ENCODE measurements around the gene RNF148. TPM values are rescaled to one million over a fixed set of nuclear protein-coding genes. Genes with fewer than 3 reads are reported as not detected.
A peak's percentile ranks its signal among the peaks of the same experiment; 100 is the strongest.

Gene RNF148
- total RNA-seq, 1 donor from 2014 or later: 0.50 TPM

GRCh38 chr7:122677149-122677548 lies 25.6 kb downstream of the RNF148 start:
- H3K27ac Mint-ChIP-seq (ENCODE audit: unreplicated experiment): no peak overlapping the region
- TF ChIP-seq CTCF (IDR thresholded peaks at IDR 0.05; ENCODE audit: insufficient read depth, low read depth, low read length) (no peak), EZH2 (IDR thresholded peaks at IDR 0.05; ENCODE audit: insufficient read depth, low read length) (no peak)
- Histone ChIP-seq H2AFZ (ENCODE audit: low read depth, low read length) (no peak overlapping the region), H3K27me3 (ENCODE audit: insufficient read depth, low read length) (no peaks in the 10 kb centered on the region), H3K79me2 (ENCODE audit: insufficient read depth, low read length) (no peaks in the 10 kb centered on the region), H3K9me3 (ENCODE audit: insufficient read depth, low read depth, low read length) (no peaks in the 10 kb centered on the region), H3K9ac (ENCODE audit: low read length) (no peak overlapping the region), H3K4me2 (ENCODE audit: low read length) (no peak overlapping the region), H4K20me1 (ENCODE audit: insufficient read depth, low read length) (no peaks in the 10 kb centered on the region), H3K36me3 (ENCODE audit: insufficient read depth, low read length) (no peaks in the 10 kb centered on the region), H3K4me1 (ENCODE audit: insufficient read depth, low read length) (peaks cover 12% of the 10 kb centered on the region), H3K4me3 (ENCODE audit: insufficient read depth, low read depth, low read length) (no peak overlapping the region), H3K27ac (ENCODE audit: low read depth, low read length) (no peak overlapping the region)
- peaks cover 5% of the 10 kb centered on the region for H3K36me3 Mint-ChIP-seq (ENCODE audit: low read depth, unreplicated experiment)
- H3K4me3 Mint-ChIP-seq (ENCODE audit: unreplicated experiment): peak overlapping the region; percentile 37
- DNase-seq (ENCODE audit: low read depth): no peak
- H3K27me3 Mint-ChIP-seq (ENCODE audit: low read depth, unreplicated experiment): no peaks in the 10 kb centered on the region
- H3K9me3 Mint-ChIP-seq (ENCODE audit: unreplicated experiment): peaks cover 7% of the 10 kb centered on the region
- FAIRE-seq: no peak
- H3K4me1 Mint-ChIP-seq (ENCODE audit: low read depth, unreplicated experiment): peaks cover 14% of the 10 kb centered on the region

GRCh38 chr7:122676466-122676865 lies 26.3 kb downstream of the RNF148 start:
- Mint-ChIP-seq H3K36me3 (ENCODE audit: low read depth, unreplicated experiment) (peaks cover 5% of the 10 kb centered on the region), H3K27me3 (ENCODE audit: low read depth, unreplicated experiment) (no peaks in the 10 kb centered on the region), H3K4me3 (ENCODE audit: unreplicated experiment) (no peak overlapping the region), H3K9me3 (ENCODE audit: unreplicated experiment) (peaks cover 7% of the 10 kb centered on the region), H3K4me1 (ENCODE audit: low read depth, unreplicated experiment) (peaks cover 14% of the 10 kb centered on the region), H3K27ac (ENCODE audit: unreplicated experiment) (no peak overlapping the region)
- no peaks in the 10 kb centered on the region for H3K36me3 ChIP-seq (ENCODE audit: insufficient read depth, low read length)
- H3K9ac ChIP-seq (ENCODE audit: low read length): no peak overlapping the region
- H2AFZ ChIP-seq (ENCODE audit: low read depth, low read length): no peak overlapping the region
- H3K27ac ChIP-seq (ENCODE audit: low read depth, low read length): no peak overlapping the region
- H3K4me3 ChIP-seq (ENCODE audit: insufficient read depth, low read depth, low read length): no peak overlapping the region
- H3K4me2 ChIP-seq (ENCODE audit: low read length): no peak overlapping the region
- H3K79me2 ChIP-seq (ENCODE audit: insufficient read depth, low read length): no peaks in the 10 kb centered on the region
- no peaks in the 10 kb centered on the region for H4K20me1 ChIP-seq (ENCODE audit: insufficient read depth, low read length)
- DNase-seq (ENCODE audit: low read depth) (peak; percentile 5), FAIRE-seq (no peak)
- TF ChIP-seq EZH2 (IDR thresholded peaks at IDR 0.05; ENCODE audit: insufficient read depth, low read length): no peak
- no peak for TF ChIP-seq CTCF (IDR thresholded peaks at IDR 0.05; ENCODE audit: insufficient read depth, low read depth, low read length)
- no peaks in the 10 kb centered on the region for H3K27me3 ChIP-seq (ENCODE audit: insufficient read depth, low read length)
- H3K4me1 ChIP-seq (ENCODE audit: insufficient read depth, low read length): peaks cover 12% of the 10 kb centered on the region
- no peaks in the 10 kb centered on the region for H3K9me3 ChIP-seq (ENCODE audit: insufficient read depth, low read depth, low read length)

- H3K36me3 ChIP-seq (ENCODE audit: insufficient read depth, low read length): no peaks in the 10 kb centered on the region
- H3K4me3 ChIP-seq (ENCODE audit: insufficient read depth, low read depth, low read length): no peak overlapping the region
- H3K27ac ChIP-seq (ENCODE audit: low read depth, low read length): no peak overlapping the region
- H3K27me3 ChIP-seq (ENCODE audit: insufficient read depth, low read length): no peaks in the 10 kb centered on the region
- H3K27me3 Mint-ChIP-seq (ENCODE audit: low read depth, unreplicated experiment): no peaks in the 10 kb centered on the region
- H3K4me1 Mint-ChIP-seq (ENCODE audit: low read depth, unreplicated experiment): peaks cover 14% of the 10 kb centered on the region
- DNase-seq (ENCODE audit: low read depth) (peak; percentile 7), FAIRE-seq (no peak)
- H3K9ac ChIP-seq (ENCODE audit: low read length): no peak overlapping the region
- H3K27ac Mint-ChIP-seq (ENCODE audit: unreplicated experiment): no peak overlapping the region
- H2AFZ ChIP-seq (ENCODE audit: low read depth, low read length): no peak overlapping the region
- peaks cover 5% of the 10 kb centered on the region for H3K36me3 Mint-ChIP-seq (ENCODE audit: low read depth, unreplicated experiment)
- H4K20me1 ChIP-seq (ENCODE audit: insufficient read depth, low read length): no peaks in the 10 kb centered on the region
- H3K4me1 ChIP-seq (ENCODE audit: insufficient read depth, low read length): peaks cover 12% of the 10 kb centered on the region
- H3K4me3 Mint-ChIP-seq (ENCODE audit: unreplicated experiment): no peak overlapping the region
- TF ChIP-seq EZH2 (IDR thresholded peaks at IDR 0.05; ENCODE audit: insufficient read depth, low read length) (no peak), CTCF (IDR thresholded peaks at IDR 0.05; ENCODE audit: insufficient read depth, low read depth, low read length) (no peak)
- H3K4me2 ChIP-seq (ENCODE audit: low read length): no peak overlapping the region
- H3K79me2 ChIP-seq (ENCODE audit: insufficient read depth, low read length): no peaks in the 10 kb centered on the region
- peaks cover 7% of the 10 kb centered on the region for H3K9me3 Mint-ChIP-seq (ENCODE audit: unreplicated experiment)
- no peaks in the 10 kb centered on the region for H3K9me3 ChIP-seq (ENCODE audit: insufficient read depth, low read depth, low read length)
These were observed 27.1 kb downstream of the RNF148 start for GRCh38 chr7:122675621-122676020.
